ENCODE results near the gene CAB39. TPM values are rescaled to one million over a fixed set of nuclear protein-coding genes. Genes with fewer than 3 reads are reported as not detected.
A peak's percentile ranks its signal among the peaks of the same experiment; 100 is the strongest.
"Not testable (repeated sequence)": the region's sequence is repeated elsewhere in the genome, so short reads cannot be mapped to it uniquely, and the experiment has no call there.

The CAB39 gene
- total RNA-seq, 1 donor = 68.5 TPM

DNA sequence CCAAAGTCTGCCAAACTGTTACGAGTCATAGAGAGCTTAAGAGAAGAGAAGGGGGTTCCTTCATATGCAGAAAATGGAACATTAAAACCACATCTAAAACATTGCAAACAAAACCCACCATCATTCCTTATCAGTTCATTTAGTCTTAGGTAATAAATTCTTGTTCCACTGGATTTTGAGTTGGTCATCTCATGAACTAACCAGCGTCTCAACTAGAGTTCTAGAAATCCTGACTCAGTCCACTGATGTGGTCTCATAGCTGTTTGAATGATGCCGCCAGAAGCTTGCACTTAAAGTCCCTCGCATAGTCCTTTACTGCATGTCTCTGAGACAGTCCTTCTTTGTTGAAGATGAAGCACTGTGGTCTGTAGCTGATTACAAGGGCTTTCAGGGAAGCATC is 15.0 kb upstream of the CAB39 start:
- no peak for TF ChIP-seq CTCF (IDR thresholded peaks at IDR 0.05; ENCODE audit: insufficient read depth, low read length)
- H3K4me3 ChIP-seq (ENCODE audit: low read depth, low read length) = no peak overlapping the region
- peak; percentile 63 for DNase-seq (ENCODE audit: low read depth)

- not testable (repeated sequence) for DNase-seq (ENCODE audit: low read depth); H3K4me3 ChIP-seq (ENCODE audit: low read depth, low read length)
These were observed 13.9 kb upstream of the CAB39 start for GRCh38 chr2:230698753-230699152.

DNA sequence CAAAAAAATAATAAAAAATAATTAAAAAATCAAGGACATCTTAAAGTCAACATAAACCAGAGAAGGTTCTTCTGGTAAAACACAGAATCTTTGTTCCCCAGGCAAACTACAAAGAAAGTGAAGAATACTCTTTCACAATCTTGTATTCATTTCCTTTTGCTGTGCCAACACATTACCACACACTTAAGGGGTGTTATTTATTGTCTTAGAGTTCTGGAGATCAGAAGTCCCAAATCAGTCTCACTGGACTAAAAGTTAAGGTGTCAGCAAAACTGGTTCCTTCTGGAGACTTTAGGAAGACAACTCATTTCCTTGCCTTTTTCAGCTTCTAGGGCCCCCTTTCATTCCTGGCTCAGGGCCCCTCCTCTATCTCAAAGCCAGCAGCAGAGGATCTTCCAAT is 12.2 kb upstream of the CAB39 start:
- DNase-seq (ENCODE audit: low read depth) = peak; percentile 51
- no peak overlapping the region for H3K4me3 ChIP-seq (ENCODE audit: low read depth, low read length)
- no peak for TF ChIP-seq CTCF (IDR thresholded peaks at IDR 0.05; ENCODE audit: insufficient read depth, low read length)

GRCh38 chr2:230701308-230701707 is 11.3 kb upstream of the CAB39 start:
- no peak for DNase-seq (ENCODE audit: low read depth)
- H3K4me3 ChIP-seq (ENCODE audit: low read depth, low read length) = no peak overlapping the region
- no peak for TF ChIP-seq CTCF (IDR thresholded peaks at IDR 0.05; ENCODE audit: insufficient read depth, low read length)

GRCh38 chr2:230702457-230702856 is 10.2 kb upstream of the CAB39 start:
- H3K4me3 ChIP-seq (ENCODE audit: low read depth, low read length) = not testable (repeated sequence)

GRCh38 chr2:230703514-230703913 is 9.1 kb upstream of the CAB39 start:
- no peak for TF ChIP-seq CTCF (IDR thresholded peaks at IDR 0.05; ENCODE audit: insufficient read depth, low read length)
- DNase-seq (ENCODE audit: low read depth) = no peak
- H3K4me3 ChIP-seq (ENCODE audit: low read depth, low read length) = no peak overlapping the region

More at GRCh38 chr2:230702457-230702856, 10.2 kb upstream of the CAB39 start:
- DNase-seq (ENCODE audit: low read depth) = not testable (repeated sequence)

GRCh38 chr2:230706053-230706521 is 6.6 kb upstream of the CAB39 start:
- H3K4me3 ChIP-seq (ENCODE audit: low read depth, low read length) = no peak overlapping the region
- no peak for TF ChIP-seq CTCF (IDR thresholded peaks at IDR 0.05; ENCODE audit: insufficient read depth, low read length)
- no peak for DNase-seq (ENCODE audit: low read depth)

DNA sequence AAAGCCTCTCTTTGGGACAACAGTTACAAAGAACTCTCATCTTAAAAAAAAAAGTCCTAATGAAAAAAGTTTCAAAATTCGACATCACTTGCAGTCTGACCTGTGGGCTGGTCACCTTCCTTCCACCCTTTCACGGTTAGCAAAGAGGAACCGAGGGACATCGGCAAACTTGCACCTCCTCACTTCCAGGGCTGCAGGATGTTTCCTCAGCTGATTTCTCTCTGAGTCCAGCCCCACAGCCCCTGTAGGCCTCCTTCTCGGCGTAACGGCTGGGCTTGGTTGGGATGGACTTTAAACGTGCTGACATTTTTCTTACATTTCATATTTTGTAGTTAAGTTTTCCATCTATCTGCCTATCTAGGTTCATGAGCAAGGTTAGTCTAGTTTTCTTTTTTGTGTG is 5.7 kb upstream of the CAB39 start:
- no peak for TF ChIP-seq CTCF (IDR thresholded peaks at IDR 0.05; ENCODE audit: insufficient read depth, low read length)
- no peak for DNase-seq (ENCODE audit: low read depth)
- no peak overlapping the region for H3K4me3 ChIP-seq (ENCODE audit: low read depth, low read length)
